ENCODE data around the gene SLC17A3. TPM values are rescaled to one million over a fixed set of nuclear protein-coding genes. Genes with fewer than 3 reads are reported as not detected.

SLC17A3 gene
- total and polyA plus RNA-seq, 9 of the 15 experiments (the other 6 are each of a cell fraction or from before 2014, with no cell fraction given), result 0.04 to 0.08 TPM; not detected in 7

DNA sequence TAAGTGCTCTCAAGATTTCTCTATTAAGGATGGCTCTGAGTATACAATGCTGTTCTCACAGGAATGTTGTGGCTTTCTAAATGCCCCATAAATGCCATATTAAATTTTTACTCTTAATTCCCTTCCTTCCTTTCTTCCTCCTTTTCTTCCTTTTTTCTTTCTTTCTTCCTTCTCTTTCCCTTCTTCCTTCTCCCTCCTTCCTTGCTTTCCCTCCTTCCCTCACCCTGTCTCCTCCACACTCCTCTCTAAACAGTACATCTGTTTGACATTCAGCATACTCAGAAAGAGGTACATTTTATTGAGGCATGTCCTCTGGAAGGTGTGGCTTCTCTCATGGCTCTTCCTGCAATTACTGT, 41.8 kb downstream of the SLC17A3 start:
- no TSS peak for BruUV-seq (replicated peaks)
- no peaks in the 10 kb centered on the region for H3K9me3 ChIP-seq (replicated peaks; ENCODE audit: control insufficient read depth, insufficient read depth, low read depth, low read length)
- in situ Hi-C loops (cut with MboI) (no loop called here), intact Hi-C loops (cut with micrococcal nuclease) (no loop called here)
- DNase-seq (ENCODE audit: extremely low read depth in 1 of 4, low spot score in 3 of 4) (no peak), ATAC-seq (no peak), FAIRE-seq (no peak)
- H3K4me1 ChIP-seq (replicated peaks in 1 of 2; ENCODE audit: control insufficient read depth in 2 of 2, insufficient read depth in 2 of 2, low read length in 2 of 2), result no peaks in the 10 kb centered on the region
- no peaks in the 10 kb centered on the region for H3K9me1 ChIP-seq (ENCODE audit: control insufficient read depth, insufficient read depth, low read length)
- CTCF ChIA-PET (ENCODE audit: low intra/inter-chr PET ratio), result no interaction called here
- TF ChIP-seq, protein P1, sequence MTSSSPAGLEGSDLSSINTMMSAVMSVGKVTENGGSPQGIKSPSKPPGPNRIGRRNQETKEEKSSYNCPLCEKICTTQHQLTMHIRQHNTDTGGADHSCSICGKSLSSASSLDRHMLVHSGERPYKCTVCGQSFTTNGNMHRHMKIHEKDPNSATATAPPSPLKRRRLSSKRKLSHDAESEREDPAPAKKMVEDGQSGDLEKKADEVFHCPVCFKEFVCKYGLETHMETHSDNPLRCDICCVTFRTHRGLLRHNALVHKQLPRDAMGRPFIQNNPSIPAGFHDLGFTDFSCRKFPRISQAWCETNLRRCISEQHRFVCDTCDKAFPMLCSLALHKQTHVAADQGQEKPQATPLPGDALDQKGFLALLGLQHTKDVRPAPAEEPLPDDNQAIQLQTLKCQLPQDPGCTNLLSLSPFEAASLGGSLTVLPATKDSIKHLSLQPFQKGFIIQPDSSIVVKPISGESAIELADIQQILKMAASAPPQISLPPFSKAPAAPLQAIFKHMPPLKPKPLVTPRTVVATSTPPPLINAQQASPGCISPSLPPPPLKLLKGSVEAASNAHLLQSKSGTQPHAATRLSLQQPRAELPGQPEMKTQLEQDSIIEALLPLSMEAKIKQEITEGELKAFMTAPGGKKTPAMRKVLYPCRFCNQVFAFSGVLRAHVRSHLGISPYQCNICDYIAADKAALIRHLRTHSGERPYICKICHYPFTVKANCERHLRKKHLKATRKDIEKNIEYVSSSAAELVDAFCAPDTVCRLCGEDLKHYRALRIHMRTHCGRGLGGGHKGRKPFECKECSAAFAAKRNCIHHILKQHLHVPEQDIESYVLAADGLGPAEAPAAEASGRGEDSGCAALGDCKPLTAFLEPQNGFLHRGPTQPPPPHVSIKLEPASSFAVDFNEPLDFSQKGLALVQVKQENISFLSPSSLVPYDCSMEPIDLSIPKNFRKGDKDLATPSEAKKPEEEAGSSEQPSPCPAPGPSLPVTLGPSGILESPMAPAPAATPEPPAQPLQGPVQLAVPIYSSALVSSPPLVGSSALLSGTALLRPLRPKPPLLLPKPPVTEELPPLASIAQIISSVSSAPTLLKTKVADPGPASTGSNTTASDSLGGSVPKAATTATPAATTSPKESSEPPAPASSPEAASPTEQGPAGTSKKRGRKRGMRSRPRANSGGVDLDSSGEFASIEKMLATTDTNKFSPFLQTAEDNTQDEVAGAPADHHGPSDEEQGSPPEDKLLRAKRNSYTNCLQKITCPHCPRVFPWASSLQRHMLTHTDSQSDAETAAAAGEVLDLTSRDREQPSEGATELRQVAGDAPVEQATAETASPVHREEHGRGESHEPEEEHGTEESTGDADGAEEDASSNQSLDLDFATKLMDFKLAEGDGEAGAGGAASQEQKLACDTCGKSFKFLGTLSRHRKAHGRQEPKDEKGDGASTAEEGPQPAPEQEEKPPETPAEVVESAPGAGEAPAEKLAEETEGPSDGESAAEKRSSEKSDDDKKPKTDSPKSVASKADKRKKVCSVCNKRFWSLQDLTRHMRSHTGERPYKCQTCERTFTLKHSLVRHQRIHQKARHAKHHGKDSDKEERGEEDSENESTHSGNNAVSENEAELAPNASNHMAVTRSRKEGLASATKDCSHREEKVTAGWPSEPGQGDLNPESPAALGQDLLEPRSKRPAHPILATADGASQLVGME (CRISPR knock-in tag; IDR thresholded peaks at IDR 0.05), result no peak
- TF ChIP-seq, protein P2, sequence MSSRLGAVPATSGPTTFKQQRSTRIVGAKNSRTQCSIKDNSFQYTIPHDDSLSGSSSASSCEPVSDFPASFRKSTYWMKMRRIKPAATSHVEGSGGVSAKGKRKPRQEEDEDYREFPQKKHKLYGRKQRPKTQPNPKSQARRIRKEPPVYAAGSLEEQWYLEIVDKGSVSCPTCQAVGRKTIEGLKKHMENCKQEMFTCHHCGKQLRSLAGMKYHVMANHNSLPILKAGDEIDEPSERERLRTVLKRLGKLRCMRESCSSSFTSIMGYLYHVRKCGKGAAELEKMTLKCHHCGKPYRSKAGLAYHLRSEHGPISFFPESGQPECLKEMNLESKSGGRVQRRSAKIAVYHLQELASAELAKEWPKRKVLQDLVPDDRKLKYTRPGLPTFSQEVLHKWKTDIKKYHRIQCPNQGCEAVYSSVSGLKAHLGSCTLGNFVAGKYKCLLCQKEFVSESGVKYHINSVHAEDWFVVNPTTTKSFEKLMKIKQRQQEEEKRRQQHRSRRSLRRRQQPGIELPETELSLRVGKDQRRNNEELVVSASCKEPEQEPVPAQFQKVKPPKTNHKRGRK (tag; IDR thresholded peaks at IDR 0.05), result peak; percentile 85
- no peak overlapping the region for H3K27ac ChIP-seq (ENCODE audit: extremely low read depth, low read depth, low read length)
- no peaks in the 10 kb centered on the region for H4K20me1 ChIP-seq (replicated peaks; ENCODE audit: control insufficient read depth, insufficient read depth, low read length)
- no peaks in the 10 kb centered on the region for H3K79me2 ChIP-seq (ENCODE audit: control insufficient read depth, insufficient read depth, low read length)
- no peak overlapping the region for H3K4me2 ChIP-seq (ENCODE audit: insufficient read depth, low read length)
- H3K36me3 ChIP-seq (ENCODE audit: control insufficient read depth, insufficient read depth, low read length), result no peaks in the 10 kb centered on the region
- no peak overlapping the region for H2AFZ ChIP-seq (ENCODE audit: low read depth, low read length)
- H3K9ac ChIP-seq (ENCODE audit: insufficient read depth in 1 of 2, low read depth in 2 of 2, low read length in 2 of 2), result no peak overlapping the region
- H3K27me3 ChIP-seq (ENCODE audit: control insufficient read depth in 2 of 2, insufficient read depth in 2 of 2, low read length in 2 of 2), result peaks cover 13 to 16% of the 10 kb centered on the region in 2 experiments; a peak in 4 of 5 replicates
- POLR2A ChIA-PET, result interaction anchor here (0.7 kb wide), 1 partner anchor 159 kb away, joined by 3 read pairs; no protein-coding TSS in a partner anchor
- H3K4me3 ChIP-seq, result no peak overlapping the region
